Activated naive CD4-positive, alpha-beta T cell treated with anti-CD3 and anti-CD28 coated beads, Interleukin-2, amount 10 ng/mL, durations not matched to agents 7 days and 5 days (primary cell): ENCODE data around the gene ZMYM3.
A peak's percentile ranks its signal among the peaks of the same experiment; 100 is the strongest.
"Not testable (repeated sequence)": the region's sequence is repeated elsewhere in the genome, so short reads cannot be mapped to it uniquely, and the experiment has no call there.

Experiments used
- CTCF ChIA-PET: fragments of 350-600 bp; sonication (Branson Sonifier 250); formaldehyde crosslinking; loops from one replicate; lab custom pipeline; 2021; ENCODE audit warnings: antibody characterized with exemption; lab: Charles Lee
- DNase-seq: peaks from one replicate; pipeline ENCODE4 v3.0.0-alpha.2; 2020
- H3K27ac Mint-ChIP-seq: one replicate; pipeline ENCODE4 v1.8.0; 2021; ENCODE audit warnings: mild to moderate bottlenecking, moderate library complexity, mixed read lengths
- H3K27me3 Mint-ChIP-seq: one replicate; pipeline ENCODE4 v1.8.0; 2021; ENCODE audit warnings: mild to moderate bottlenecking, mixed read lengths
- H3K36me3 Mint-ChIP-seq: one replicate; pipeline ENCODE4 v1.8.0; 2021; ENCODE audit warnings: mixed read lengths
- H3K4me1 Mint-ChIP-seq: one replicate; pipeline ENCODE4 v1.8.0; 2021; ENCODE audit warnings: mixed read lengths
- H3K4me3 Mint-ChIP-seq: one replicate; pipeline ENCODE4 v1.8.0; 2021; ENCODE audit warnings: mild to moderate bottlenecking, moderate library complexity, mixed read lengths
- H3K9me3 Mint-ChIP-seq: one replicate; pipeline ENCODE4 v1.8.0; 2021; ENCODE audit warnings: mixed read lengths

The ZMYM3 gene

GRCh38 chrX:71281300-71281699 lies 27.4 kb upstream of the ZMYM3 start:
- DNase-seq, H3K27me3 Mint-ChIP-seq, H3K27ac Mint-ChIP-seq, H3K4me3 Mint-ChIP-seq, H3K9me3 Mint-ChIP-seq, CTCF ChIA-PET: not testable (repeated sequence)
- peaks cover 15% of the 10 kb centered on the region for H3K36me3 Mint-ChIP-seq
- peaks cover 18% of the 10 kb centered on the region for H3K4me1 Mint-ChIP-seq

GRCh38 chrX:71272313-71272712 lies 18.4 kb upstream of the ZMYM3 start:
- H3K4me3 Mint-ChIP-seq, H3K27me3 Mint-ChIP-seq, DNase-seq, H3K4me1 Mint-ChIP-seq, H3K9me3 Mint-ChIP-seq, CTCF ChIA-PET, H3K27ac Mint-ChIP-seq, H3K36me3 Mint-ChIP-seq: not testable (repeated sequence)

- Mint-ChIP-seq H3K36me3 (no peaks in the 10 kb centered on the region), H3K27me3 (peaks cover 4% of the 10 kb centered on the region), H3K4me1 (no peaks in the 10 kb centered on the region), H3K9me3 (no peaks in the 10 kb centered on the region), H3K4me3 (no peak overlapping the region), H3K27ac (no peak overlapping the region)
- DNase-seq, result no peak
- CTCF ChIA-PET, result no interaction called here
Measured at GRCh38 chrX:71269801-71270395, 16.0 kb upstream of the ZMYM3 start.

- H3K4me3 Mint-ChIP-seq, H3K4me1 Mint-ChIP-seq, H3K27me3 Mint-ChIP-seq, H3K9me3 Mint-ChIP-seq, CTCF ChIA-PET, H3K27ac Mint-ChIP-seq, DNase-seq, H3K36me3 Mint-ChIP-seq: not testable (repeated sequence)
Measured at GRCh38 chrX:71268624-71269023, 14.7 kb upstream of the ZMYM3 start.

GRCh38 chrX:71256856-71257255 lies 2.9 kb upstream of the ZMYM3 start:
- CTCF ChIA-PET, result no interaction called here
- no peak overlapping the region for H3K4me3 Mint-ChIP-seq
- no peaks in the 10 kb centered on the region for H3K36me3 Mint-ChIP-seq
- H3K4me1 Mint-ChIP-seq, result peaks cover 24% of the 10 kb centered on the region
- H3K9me3 Mint-ChIP-seq, result no peaks in the 10 kb centered on the region
- DNase-seq, result no peak
- H3K27ac Mint-ChIP-seq, result no peak overlapping the region
- H3K27me3 Mint-ChIP-seq, result no peaks in the 10 kb centered on the region

GRCh38 chrX:71256051-71256450 lies 2.1 kb upstream of the ZMYM3 start:
- CTCF ChIA-PET, result no interaction called here
- H3K27me3 Mint-ChIP-seq, result no peaks in the 10 kb centered on the region
- no peak for DNase-seq
- peaks cover 32% of the 10 kb centered on the region for H3K4me1 Mint-ChIP-seq
- peaks cover under 1% of the 10 kb centered on the region for H3K36me3 Mint-ChIP-seq
- H3K9me3 Mint-ChIP-seq, result no peaks in the 10 kb centered on the region
- no peak overlapping the region for H3K27ac Mint-ChIP-seq
- H3K4me3 Mint-ChIP-seq, result no peak overlapping the region

GRCh38 chrX:71253253-71254091 lies 468 bp downstream of the ZMYM3 start:
- peak; percentile 59 for DNase-seq
- Mint-ChIP-seq H3K4me3 (peak overlapping the region; percentile 93), H3K27me3 (no peaks in the 10 kb centered on the region), H3K27ac (peak overlapping the region; percentile 90), H3K4me1 (peaks cover 41% of the 10 kb centered on the region), H3K36me3 (peaks cover 7% of the 10 kb centered on the region), H3K9me3 (no peaks in the 10 kb centered on the region)
- CTCF ChIA-PET, result interaction anchor here (0.7 to 2.1 kb wide), 3 partner anchors 30 to 132 kb away, joined by 3 to 6 read pairs (median 3); partner anchors contain the start of gene NONO

- H3K36me3 Mint-ChIP-seq, result peaks cover 14% of the 10 kb centered on the region
- H3K27me3 Mint-ChIP-seq, result no peaks in the 10 kb centered on the region
- DNase-seq, result no peak
- H3K9me3 Mint-ChIP-seq, result no peaks in the 10 kb centered on the region
- H3K27ac Mint-ChIP-seq, result no peak overlapping the region
- H3K4me1 Mint-ChIP-seq, result peaks cover 41% of the 10 kb centered on the region
- CTCF ChIA-PET, result no interaction called here
- H3K4me3 Mint-ChIP-seq, result peak overlapping the region; percentile 93
Measured at GRCh38 chrX:71252221-71252620, 1.7 kb downstream of the ZMYM3 start.

- CTCF ChIA-PET, result no interaction called here
Measured at GRCh38 chrX:71251466-71251973, 2.4 kb downstream of the ZMYM3 start.

GRCh38 chrX:71250841-71251240 lies 3.1 kb downstream of the ZMYM3 start:
- no peak for DNase-seq
- H3K27ac Mint-ChIP-seq, result peak overlapping the region; percentile 70
- peaks cover 39% of the 10 kb centered on the region for H3K4me1 Mint-ChIP-seq
- H3K4me3 Mint-ChIP-seq, result no peak overlapping the region
- CTCF ChIA-PET, result interaction anchor here (0.7 kb wide), 1 partner anchor 53 kb away, joined by 3 read pairs; no protein-coding TSS in a partner anchor
- H3K27me3 Mint-ChIP-seq, result no peaks in the 10 kb centered on the region
- H3K36me3 Mint-ChIP-seq, result peaks cover 20% of the 10 kb centered on the region
- no peaks in the 10 kb centered on the region for H3K9me3 Mint-ChIP-seq

More at GRCh38 chrX:71251466-71251973, 2.4 kb downstream of the ZMYM3 start:
- H3K27ac Mint-ChIP-seq, result peak overlapping the region; percentile 19
- peaks cover 18% of the 10 kb centered on the region for H3K36me3 Mint-ChIP-seq
- DNase-seq, result peak; percentile 39
- no peaks in the 10 kb centered on the region for H3K27me3 Mint-ChIP-seq
- no peaks in the 10 kb centered on the region for H3K9me3 Mint-ChIP-seq
- peaks cover 41% of the 10 kb centered on the region for H3K4me1 Mint-ChIP-seq
- H3K4me3 Mint-ChIP-seq, result peak overlapping the region; percentile 93

GRCh38 chrX:71245159-71245558 lies 8.8 kb downstream of the ZMYM3 start:
- Mint-ChIP-seq H3K9me3 (no peaks in the 10 kb centered on the region), H3K36me3 (peaks cover 45% of the 10 kb centered on the region), H3K4me3 (no peak overlapping the region), H3K27ac (no peak overlapping the region), H3K27me3 (no peaks in the 10 kb centered on the region), H3K4me1 (peaks cover under 1% of the 10 kb centered on the region)
- CTCF ChIA-PET, result no interaction called here
- DNase-seq, result no peak

GRCh38 chrX:71244359-71245128 lies 9.4 kb downstream of the ZMYM3 start:
- Mint-ChIP-seq H3K4me1 (no peaks in the 10 kb centered on the region), H3K27me3 (no peaks in the 10 kb centered on the region), H3K27ac (no peak overlapping the region), H3K9me3 (no peaks in the 10 kb centered on the region), H3K4me3 (no peak overlapping the region), H3K36me3 (peaks cover 46% of the 10 kb centered on the region)
- DNase-seq, result no peak
- CTCF ChIA-PET, result no interaction called here

GRCh38 chrX:71241301-71241700 lies 12.6 kb downstream of the ZMYM3 start:
- H3K9me3 Mint-ChIP-seq, result no peaks in the 10 kb centered on the region
- no peaks in the 10 kb centered on the region for H3K4me1 Mint-ChIP-seq
- no peak for DNase-seq
- H3K36me3 Mint-ChIP-seq, result peaks cover 37% of the 10 kb centered on the region
- no peak overlapping the region for H3K27ac Mint-ChIP-seq
- CTCF ChIA-PET, result no interaction called here
- no peak overlapping the region for H3K4me3 Mint-ChIP-seq
- no peaks in the 10 kb centered on the region for H3K27me3 Mint-ChIP-seq

GRCh38 chrX:71239781-71240180 lies 14.2 kb downstream of the ZMYM3 start:
- CTCF ChIA-PET, result no interaction called here
- H3K27ac Mint-ChIP-seq, result no peak overlapping the region
- no peak for DNase-seq
- H3K4me3 Mint-ChIP-seq, result no peak overlapping the region
- H3K36me3 Mint-ChIP-seq, result peaks cover 27% of the 10 kb centered on the region
- no peaks in the 10 kb centered on the region for H3K27me3 Mint-ChIP-seq
- no peaks in the 10 kb centered on the region for H3K9me3 Mint-ChIP-seq
- H3K4me1 Mint-ChIP-seq, result no peaks in the 10 kb centered on the region
